Measurements from ENCODE around the gene ZNF763.

DNA sequence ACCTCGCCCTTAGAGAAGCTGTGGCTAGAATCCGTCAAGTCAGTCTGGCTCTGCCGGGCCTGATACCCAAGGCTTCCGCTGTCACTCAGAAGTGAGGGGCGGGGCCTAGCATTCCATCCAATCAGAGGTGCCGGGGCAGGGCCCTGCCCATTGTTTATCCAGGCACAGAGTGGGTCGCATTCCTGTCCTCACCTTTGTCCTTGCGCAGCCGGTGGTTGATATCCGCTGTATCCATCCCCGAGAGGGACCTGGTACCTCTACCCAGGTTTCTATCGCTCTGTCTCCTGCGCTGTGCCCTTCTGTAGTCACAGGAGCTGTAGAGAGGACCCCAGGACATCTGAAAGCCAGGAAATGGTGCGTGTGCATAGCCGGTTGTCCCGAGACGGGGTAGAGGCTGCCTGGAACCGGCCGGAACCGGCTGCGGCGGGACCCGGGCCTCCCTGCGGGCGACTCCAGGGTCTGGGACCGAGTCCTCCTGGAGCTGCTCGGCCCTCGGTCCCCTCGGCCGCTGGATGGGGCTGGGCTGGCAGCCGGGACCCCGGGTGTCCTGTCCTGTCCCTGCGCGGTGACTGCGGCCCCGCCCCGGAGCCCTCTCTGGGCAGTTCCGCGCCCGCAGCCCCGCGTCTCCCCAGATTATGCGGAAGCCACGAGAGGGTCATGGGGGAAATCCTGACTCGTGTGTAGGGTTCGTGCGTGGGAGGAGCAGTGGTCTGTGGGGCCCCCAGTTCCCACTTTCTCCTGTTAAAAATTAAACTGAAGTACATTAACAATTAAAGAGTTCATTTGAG is at the start of gene ZNF763:
- no peak for TF ChIP-seq ZNF274 (IDR thresholded peaks at IDR 0.05; ENCODE audit: low read depth, low read length)
- no peak for TF ChIP-seq SUZ12 (IDR thresholded peaks at IDR 0.05; ENCODE audit: extremely low read depth, insufficient read depth, insufficient read length)
